ENCODE data around the gene DCAF7. TPM values are rescaled to one million over a fixed set of nuclear protein-coding genes. Genes with fewer than 3 reads are reported as not detected.

Gene DCAF7
- total RNA-seq, 1 experiment from 2014 or later = 60.4 TPM

DNA sequence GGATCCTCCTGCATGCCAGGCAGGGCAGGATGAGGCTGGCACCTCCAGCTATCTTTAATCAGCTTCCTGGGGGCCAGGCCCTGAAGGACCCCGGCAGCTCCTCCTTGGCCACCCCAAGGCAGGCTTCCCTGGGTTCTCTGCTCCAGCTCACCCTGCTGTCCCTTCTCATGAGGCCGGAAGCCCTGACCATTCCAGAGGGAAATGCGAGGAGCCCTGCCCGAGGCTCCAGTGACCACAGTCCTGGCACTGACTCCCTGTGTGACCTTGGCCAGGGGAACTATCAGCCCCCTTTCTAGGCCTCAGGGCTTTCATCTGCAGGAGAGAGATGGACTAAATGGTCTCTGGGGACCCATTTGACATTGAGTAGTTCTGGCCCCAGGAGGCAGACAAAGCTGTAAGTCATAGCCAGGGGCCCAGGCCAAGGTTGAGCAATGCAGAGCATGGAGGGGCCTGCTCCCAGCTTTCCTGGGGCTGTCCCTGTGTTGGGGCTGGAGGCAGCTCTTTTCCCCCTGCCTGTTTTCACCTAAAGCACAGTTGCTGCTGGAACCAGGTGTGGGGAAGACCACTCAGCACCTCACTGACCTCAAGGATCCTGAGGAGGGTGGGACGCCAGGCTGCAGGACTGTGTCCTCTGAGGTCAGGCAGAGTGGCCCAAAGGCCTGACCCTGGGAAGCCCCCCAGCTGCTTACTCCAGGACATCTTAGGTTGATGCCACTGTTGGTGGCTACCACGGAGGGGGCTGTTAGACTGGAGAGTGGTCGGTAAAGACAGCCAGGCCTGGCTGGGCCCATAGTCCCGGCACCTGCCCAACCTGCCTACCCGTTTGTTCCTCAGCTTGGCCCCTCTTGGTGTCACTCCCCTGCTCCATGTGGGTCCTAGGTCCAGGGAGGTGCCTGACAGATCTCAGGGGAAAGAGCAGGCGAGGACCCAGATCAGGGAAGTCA is 19.0 kb upstream of the DCAF7 start:
- no peak for TF ChIP-seq SIN3A (IDR thresholded peaks at IDR 0.05; ENCODE audit: borderline replicate concordance, insufficient read depth, low read depth, low read length)
- TF ChIP-seq, protein P1, sequence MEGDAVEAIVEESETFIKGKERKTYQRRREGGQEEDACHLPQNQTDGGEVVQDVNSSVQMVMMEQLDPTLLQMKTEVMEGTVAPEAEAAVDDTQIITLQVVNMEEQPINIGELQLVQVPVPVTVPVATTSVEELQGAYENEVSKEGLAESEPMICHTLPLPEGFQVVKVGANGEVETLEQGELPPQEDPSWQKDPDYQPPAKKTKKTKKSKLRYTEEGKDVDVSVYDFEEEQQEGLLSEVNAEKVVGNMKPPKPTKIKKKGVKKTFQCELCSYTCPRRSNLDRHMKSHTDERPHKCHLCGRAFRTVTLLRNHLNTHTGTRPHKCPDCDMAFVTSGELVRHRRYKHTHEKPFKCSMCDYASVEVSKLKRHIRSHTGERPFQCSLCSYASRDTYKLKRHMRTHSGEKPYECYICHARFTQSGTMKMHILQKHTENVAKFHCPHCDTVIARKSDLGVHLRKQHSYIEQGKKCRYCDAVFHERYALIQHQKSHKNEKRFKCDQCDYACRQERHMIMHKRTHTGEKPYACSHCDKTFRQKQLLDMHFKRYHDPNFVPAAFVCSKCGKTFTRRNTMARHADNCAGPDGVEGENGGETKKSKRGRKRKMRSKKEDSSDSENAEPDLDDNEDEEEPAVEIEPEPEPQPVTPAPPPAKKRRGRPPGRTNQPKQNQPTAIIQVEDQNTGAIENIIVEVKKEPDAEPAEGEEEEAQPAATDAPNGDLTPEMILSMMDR (IDR thresholded peaks at IDR 0.05) = no peak
- TF ChIP-seq, protein P2, sequence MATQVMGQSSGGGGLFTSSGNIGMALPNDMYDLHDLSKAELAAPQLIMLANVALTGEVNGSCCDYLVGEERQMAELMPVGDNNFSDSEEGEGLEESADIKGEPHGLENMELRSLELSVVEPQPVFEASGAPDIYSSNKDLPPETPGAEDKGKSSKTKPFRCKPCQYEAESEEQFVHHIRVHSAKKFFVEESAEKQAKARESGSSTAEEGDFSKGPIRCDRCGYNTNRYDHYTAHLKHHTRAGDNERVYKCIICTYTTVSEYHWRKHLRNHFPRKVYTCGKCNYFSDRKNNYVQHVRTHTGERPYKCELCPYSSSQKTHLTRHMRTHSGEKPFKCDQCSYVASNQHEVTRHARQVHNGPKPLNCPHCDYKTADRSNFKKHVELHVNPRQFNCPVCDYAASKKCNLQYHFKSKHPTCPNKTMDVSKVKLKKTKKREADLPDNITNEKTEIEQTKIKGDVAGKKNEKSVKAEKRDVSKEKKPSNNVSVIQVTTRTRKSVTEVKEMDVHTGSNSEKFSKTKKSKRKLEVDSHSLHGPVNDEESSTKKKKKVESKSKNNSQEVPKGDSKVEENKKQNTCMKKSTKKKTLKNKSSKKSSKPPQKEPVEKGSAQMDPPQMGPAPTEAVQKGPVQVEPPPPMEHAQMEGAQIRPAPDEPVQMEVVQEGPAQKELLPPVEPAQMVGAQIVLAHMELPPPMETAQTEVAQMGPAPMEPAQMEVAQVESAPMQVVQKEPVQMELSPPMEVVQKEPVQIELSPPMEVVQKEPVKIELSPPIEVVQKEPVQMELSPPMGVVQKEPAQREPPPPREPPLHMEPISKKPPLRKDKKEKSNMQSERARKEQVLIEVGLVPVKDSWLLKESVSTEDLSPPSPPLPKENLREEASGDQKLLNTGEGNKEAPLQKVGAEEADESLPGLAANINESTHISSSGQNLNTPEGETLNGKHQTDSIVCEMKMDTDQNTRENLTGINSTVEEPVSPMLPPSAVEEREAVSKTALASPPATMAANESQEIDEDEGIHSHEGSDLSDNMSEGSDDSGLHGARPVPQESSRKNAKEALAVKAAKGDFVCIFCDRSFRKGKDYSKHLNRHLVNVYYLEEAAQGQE (IDR thresholded peaks at IDR 0.05; ENCODE audit: insufficient read depth in 1 of 2, low read depth in 2 of 2, low read length in 1 of 2) = no peak
- TF ChIP-seq POLR2AphosphoS5 (IDR thresholded peaks at IDR 0.05; ENCODE audit: low read depth, low read length) = no peak
- TF ChIP-seq TCF7L2 (IDR thresholded peaks at IDR 0.05; ENCODE audit: low read depth, low read length) = no peak
- Histone ChIP-seq H3K36me3 (ENCODE audit: control insufficient read depth, insufficient read depth, low read length) (no peaks in the 10 kb centered on the region), H3K27me3 (ENCODE audit: control insufficient read depth, insufficient read depth, low read length) (no peaks in the 10 kb centered on the region), H3K4me1 (ENCODE audit: control insufficient read depth, insufficient read depth, low read length) (no peaks in the 10 kb centered on the region), H3K27ac (ENCODE audit: low read length) (no peak overlapping the region), H3K9me3 (ENCODE audit: control insufficient read depth, insufficient read depth, low read depth, low read length) (no peaks in the 10 kb centered on the region), H3K4me3 (ENCODE audit: low read depth in 2 of 2, low read length in 2 of 2) (no peak overlapping the region)
- DNase-seq (ENCODE audit: low read depth, low spot score) = no peak
- ChIA-PET POLR2A (interaction anchor here (0.7 kb wide), 1 partner anchor 18 kb away, joined by 3 read pairs; no protein-coding TSS in a partner anchor), CTCF (no interaction called here)
- ATAC-seq = no peak
- intact Hi-C loops (cut with micrococcal nuclease; ENCODE audit: unreplicated experiment) = no loop called here
- BruUV-seq (replicated peaks) = no TSS peak
- in situ Hi-C loops (cut with HindIII; ENCODE audit: low pct_unique_long_range_greater_than_20kb, low sequenced_read_pairs) = no loop called here

DNA sequence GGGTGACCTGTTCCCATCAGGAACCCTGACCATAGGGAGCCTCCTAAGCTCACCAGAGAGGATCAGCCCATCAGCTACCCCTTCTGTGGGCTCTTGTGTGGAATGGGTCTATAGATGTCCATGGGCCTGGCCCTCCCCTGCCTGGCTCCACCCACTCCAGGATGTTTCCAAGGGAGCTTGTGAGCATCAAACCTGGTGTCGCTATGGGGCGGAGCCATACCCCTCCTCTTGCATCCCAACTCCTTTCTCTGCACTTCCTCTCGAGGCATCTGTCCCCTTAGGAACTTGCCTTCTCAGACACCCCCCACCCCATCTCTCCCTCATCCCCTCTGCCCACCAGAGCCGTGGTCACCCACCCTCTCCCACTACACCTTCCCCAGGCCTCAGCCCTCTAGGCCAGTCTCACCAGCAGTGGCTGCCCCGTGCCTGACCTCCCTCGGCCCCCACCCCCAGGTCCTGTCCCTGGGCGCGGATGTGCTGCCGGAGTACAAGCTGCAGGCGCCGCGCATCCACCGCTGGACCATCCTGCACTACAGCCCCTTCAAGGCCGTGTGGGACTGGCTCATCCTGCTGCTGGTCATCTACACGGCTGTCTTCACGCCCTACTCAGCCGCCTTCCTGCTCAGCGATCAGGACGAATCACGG is 16.7 kb upstream of the DCAF7 start:
- no peaks in the 10 kb centered on the region for H3K9me3 ChIP-seq (ENCODE audit: control insufficient read depth, insufficient read depth, low read depth, low read length)
- H3K4me1 ChIP-seq (ENCODE audit: control insufficient read depth, insufficient read depth, low read length) = no peaks in the 10 kb centered on the region
- no peak overlapping the region for H3K27ac ChIP-seq (ENCODE audit: low read length)
- CTCF ChIA-PET = interaction anchor here (0.5 kb wide), 1 partner anchor 312 kb away, joined by 6 read pairs; no protein-coding TSS in a partner anchor
- no peaks in the 10 kb centered on the region for H3K36me3 ChIP-seq (ENCODE audit: control insufficient read depth, insufficient read depth, low read length)
- BruUV-seq (replicated peaks) = no TSS peak
- DNase-seq (ENCODE audit: low read depth, low spot score) (no peak), ATAC-seq (no peak)
- intact Hi-C loops (cut with micrococcal nuclease; ENCODE audit: unreplicated experiment) = no loop called here
- POLR2A ChIA-PET = no interaction called here
- H3K27me3 ChIP-seq (ENCODE audit: control insufficient read depth, insufficient read depth, low read length) = no peaks in the 10 kb centered on the region
- H3K4me3 ChIP-seq (ENCODE audit: low read depth in 2 of 2, low read length in 2 of 2) = no peak overlapping the region
- TF ChIP-seq SIN3A (IDR thresholded peaks at IDR 0.05; ENCODE audit: borderline replicate concordance, insufficient read depth, low read depth, low read length) (no peak), POLR2AphosphoS5 (IDR thresholded peaks at IDR 0.05; ENCODE audit: low read depth, low read length) (no peak), TCF7L2 (IDR thresholded peaks at IDR 0.05; ENCODE audit: low read depth, low read length) (no peak)
- TF ChIP-seq, protein P1 (IDR thresholded peaks at IDR 0.05) = no peak
- TF ChIP-seq, protein P2 (IDR thresholded peaks at IDR 0.05; ENCODE audit: insufficient read depth in 1 of 2, low read depth in 2 of 2, low read length in 1 of 2) = no peak
- in situ Hi-C loops (cut with HindIII; ENCODE audit: low pct_unique_long_range_greater_than_20kb, low sequenced_read_pairs) = no loop called here
